BJ (cell line): ENCODE data around the gene NAT9. TPM values are rescaled to one million over a fixed set of nuclear protein-coding genes. Genes with fewer than 3 reads are reported as not detected.

Source experiments
- CTCF ChIA-PET: fragments of 350-600 bp; formaldehyde crosslinking; extraction: SDS; loops from one replicate; lab custom pipeline; 2021; ENCODE audit warnings: antibody characterized with exemption, inconsistent platforms; lab: Yijun Ruan, JAX
- POLR2A ChIA-PET: fragments of 300-600 bp; sonication (Branson Sonifier 250); formaldehyde crosslinking; extraction: SDS; loops from one replicate; lab custom pipeline; 2021; ENCODE audit warnings: antibody characterized with exemption; lab: Charles Lee
- DNase-seq: peaks from one replicate; pipeline ENCODE4 v3.0.0-alpha.2; 2011; ENCODE audit warnings: low read depth
- H3K27me3 ChIP-seq: 2 replicates; pipeline ENCODE4 v1.6.0; 2011; ENCODE audit warnings: low read length; ENCODE audit not compliant: control insufficient read depth, insufficient read depth
- H3K36me3 ChIP-seq: 2 replicates; pipeline ENCODE4 v1.5.1; 2011; ENCODE audit warnings: low read length; ENCODE audit not compliant: control insufficient read depth, insufficient read depth
- H3K4me3 ChIP-seq: 2 replicates; pipeline ENCODE4 v1.5.1; 2011; ENCODE audit warnings: low read depth, mild to moderate bottlenecking, control low read depth, low read length
- polyA plus RNA-seq: library from polyadenylated mRNA; depleted of rRNA; stranded (reverse); fragments of >200 nt; gene quantifications from 2 replicates; pipeline ENCODE4 v1.2.3, GENCODE V29; 2011
- TF ChIP-seq, protein P1 (sequence below): IDR thresholded peaks from 2 replicates; pipeline ENCODE4 v1.5.1; 2011; ENCODE audit warnings: low read depth, mild to moderate bottlenecking, control low read depth, inconsistent platforms, low read length, moderate library complexity; ENCODE audit not compliant: insufficient read depth

Gene NAT9
- polyA plus RNA-seq, 1 experiment: 50.6 TPM

DNA sequence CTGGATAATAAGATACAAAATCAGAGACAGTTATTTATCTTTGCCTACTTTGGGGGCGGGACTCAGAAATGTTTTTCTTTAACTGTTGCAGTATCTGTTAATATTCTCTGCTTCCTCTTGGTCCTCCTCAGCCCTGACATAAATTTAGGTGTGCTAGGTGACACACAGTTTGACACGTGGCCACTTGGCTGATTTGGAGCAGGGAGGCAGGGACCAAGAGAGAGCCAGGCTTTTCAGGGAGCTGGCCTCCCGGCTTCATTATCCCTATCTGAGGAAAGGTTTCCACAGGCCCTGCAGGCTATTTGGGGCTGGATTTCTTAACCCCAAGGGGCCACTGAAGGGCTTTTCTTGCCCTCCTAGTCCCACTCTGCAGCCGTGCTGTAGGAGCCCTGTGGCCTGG lies 20.1 kb upstream of the NAT9 start:
- POLR2A ChIA-PET: no interaction called here
- no peak for DNase-seq
- Histone ChIP-seq H3K36me3 (peaks cover 14% of the 10 kb centered on the region), H3K27me3 (no peaks in the 10 kb centered on the region), H3K4me3 (no peak overlapping the region)
- TF ChIP-seq, protein P1, sequence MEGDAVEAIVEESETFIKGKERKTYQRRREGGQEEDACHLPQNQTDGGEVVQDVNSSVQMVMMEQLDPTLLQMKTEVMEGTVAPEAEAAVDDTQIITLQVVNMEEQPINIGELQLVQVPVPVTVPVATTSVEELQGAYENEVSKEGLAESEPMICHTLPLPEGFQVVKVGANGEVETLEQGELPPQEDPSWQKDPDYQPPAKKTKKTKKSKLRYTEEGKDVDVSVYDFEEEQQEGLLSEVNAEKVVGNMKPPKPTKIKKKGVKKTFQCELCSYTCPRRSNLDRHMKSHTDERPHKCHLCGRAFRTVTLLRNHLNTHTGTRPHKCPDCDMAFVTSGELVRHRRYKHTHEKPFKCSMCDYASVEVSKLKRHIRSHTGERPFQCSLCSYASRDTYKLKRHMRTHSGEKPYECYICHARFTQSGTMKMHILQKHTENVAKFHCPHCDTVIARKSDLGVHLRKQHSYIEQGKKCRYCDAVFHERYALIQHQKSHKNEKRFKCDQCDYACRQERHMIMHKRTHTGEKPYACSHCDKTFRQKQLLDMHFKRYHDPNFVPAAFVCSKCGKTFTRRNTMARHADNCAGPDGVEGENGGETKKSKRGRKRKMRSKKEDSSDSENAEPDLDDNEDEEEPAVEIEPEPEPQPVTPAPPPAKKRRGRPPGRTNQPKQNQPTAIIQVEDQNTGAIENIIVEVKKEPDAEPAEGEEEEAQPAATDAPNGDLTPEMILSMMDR: no peak
- CTCF ChIA-PET: interaction anchor here (1.4 to 9.3 kb wide), 2 partner anchors 16 to 68 kb away, joined by 3 to 297 read pairs; partner anchors contain the start of gene GRIN2C

DNA sequence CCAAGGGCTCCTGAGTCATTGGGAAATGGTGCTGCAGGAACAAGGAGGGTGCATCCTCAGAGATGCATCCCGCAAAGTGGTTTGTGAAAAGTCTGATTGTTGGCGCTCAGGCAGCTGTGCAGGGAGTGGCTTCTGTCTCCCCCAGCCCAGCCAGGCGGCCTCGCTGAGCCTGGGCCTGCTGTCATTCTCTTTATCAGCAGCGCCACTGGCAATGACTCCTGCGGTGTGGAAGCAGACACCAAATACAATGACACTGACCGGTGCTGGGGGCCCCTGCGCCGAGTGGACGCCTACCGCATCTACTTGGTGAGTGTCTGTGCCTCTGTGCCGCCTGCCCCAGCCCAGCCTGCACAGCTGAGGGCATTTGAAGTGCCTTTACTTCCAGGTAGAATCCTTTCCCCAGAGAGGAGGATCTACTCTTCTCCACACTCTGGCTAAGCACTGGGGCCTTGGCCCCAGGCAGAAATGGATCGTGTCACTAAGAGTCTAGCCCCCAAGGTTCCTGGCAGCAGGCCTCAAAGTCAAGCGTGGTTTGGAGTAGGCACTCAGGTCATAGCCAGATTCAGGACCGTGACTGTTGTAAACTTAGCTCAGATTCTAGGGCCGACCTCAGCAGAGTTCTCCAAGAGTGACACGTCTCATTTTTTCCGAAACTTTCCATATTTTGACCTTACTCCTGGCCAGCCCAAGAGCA lies 19.3 kb upstream of the NAT9 start:
- Histone ChIP-seq H3K36me3 (peaks cover 11% of the 10 kb centered on the region), H3K4me3 (no peak overlapping the region), H3K27me3 (no peaks in the 10 kb centered on the region)
- ChIA-PET CTCF (interaction anchor here (1.4 to 9.3 kb wide), 2 partner anchors 17 to 68 kb away, joined by 3 to 297 read pairs; partner anchors contain the start of gene GRIN2C), POLR2A (interaction anchor here (0.5 kb wide), 1 partner anchor 76 kb away, joined by 3 read pairs; no protein-coding TSS in a partner anchor)
- TF ChIP-seq, protein P1: no peak
- DNase-seq: no peak

DNA sequence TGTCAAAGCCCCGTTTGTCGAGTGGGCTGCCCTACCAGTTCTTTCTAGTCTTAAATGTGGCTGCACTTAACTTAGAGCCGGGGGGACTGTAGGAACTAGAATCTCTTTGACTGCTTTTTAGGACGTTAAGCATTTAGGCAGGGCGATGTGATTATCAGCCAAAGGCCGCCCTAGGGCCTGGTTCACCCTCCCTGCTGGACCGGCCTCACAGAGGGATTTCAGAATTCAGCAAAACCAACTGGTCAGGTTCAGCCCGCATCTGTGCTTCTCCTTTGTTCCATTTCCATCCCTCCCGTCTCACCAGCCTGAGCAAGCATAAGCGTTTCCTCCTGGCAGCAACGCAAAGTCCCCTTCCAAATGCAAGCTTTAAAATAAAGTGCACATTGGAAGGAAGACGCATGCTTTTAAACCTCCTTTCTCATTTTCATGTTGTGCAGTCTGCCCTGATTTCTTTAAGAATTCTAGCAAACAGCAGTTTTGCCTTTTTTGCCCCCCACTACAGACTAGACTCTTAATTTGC lies 16.5 kb upstream of the NAT9 start:
- Histone ChIP-seq H3K36me3 (peaks cover 12% of the 10 kb centered on the region), H3K27me3 (no peaks in the 10 kb centered on the region), H3K4me3 (no peak overlapping the region)
- TF ChIP-seq, protein P1: no peak
- ChIA-PET POLR2A (no interaction called here), CTCF (interaction anchor here (1.0 to 9.3 kb wide), 9 partner anchors 13 to 164 kb away, joined by 3 to 297 read pairs (median 5); partner anchors contain the start of genes GRIN2C and NAT9)
- no peak for DNase-seq

DNA sequence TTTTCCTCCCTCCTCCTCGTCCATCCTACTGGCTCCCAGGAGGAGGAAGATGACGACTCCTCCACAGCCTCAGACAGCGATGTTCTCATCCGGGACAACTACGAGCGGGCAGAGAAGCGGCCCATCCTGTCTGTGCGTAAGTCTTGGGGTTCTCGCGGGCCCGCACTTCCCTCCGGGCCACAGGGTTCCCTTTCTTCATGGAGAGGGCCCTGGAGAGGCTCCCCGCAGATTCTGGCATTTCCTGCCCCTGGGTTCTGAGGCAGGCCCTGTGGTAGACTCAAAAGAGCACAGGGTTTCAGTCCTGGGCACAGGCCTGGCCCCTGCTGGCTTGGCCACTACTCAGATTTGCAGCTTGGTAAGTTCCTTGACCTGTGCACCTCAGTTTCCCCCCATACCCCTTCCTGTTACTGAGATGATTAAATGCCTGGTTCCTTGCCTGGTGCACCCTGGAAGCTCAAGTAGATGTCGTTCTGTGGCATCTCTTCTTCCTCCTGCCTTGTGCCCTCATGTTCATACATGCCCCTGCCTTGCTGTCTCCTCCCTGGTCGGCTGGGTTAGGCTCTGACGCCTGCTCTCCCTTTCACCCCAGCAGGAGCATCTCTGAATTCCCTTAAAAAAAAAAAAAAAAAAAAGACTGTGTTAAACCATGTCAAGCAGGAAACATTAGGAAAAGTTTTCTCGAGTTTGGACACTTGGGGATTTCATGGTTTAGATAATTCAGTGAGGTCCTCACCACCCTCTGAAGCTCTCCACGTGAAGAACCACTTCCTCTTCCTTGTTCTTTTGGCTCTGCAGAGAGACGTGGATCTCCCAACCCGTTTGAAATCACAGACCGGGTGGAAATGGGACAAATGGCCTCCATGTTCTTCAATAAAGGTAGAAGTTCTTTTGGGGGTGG lies 14.3 kb upstream of the NAT9 start:
- TF ChIP-seq, protein P1: no peak
- ChIA-PET POLR2A (no interaction called here), CTCF (interaction anchor here (0.6 to 9.3 kb wide), 33 partner anchors 8 to 176 kb away, joined by 3 to 297 read pairs (median 6); partner anchors contain the start of genes GRIN2C, NAT9 and OTOP2)
- H3K4me3 ChIP-seq: no peak overlapping the region
- no peaks in the 10 kb centered on the region for H3K27me3 ChIP-seq
- no peak for DNase-seq
- H3K36me3 ChIP-seq: peaks cover 11% of the 10 kb centered on the region
